ENCODE data around the gene MINDY4.
A peak's percentile ranks its signal among the peaks of the same experiment; 100 is the strongest.

Gene MINDY4

DNA sequence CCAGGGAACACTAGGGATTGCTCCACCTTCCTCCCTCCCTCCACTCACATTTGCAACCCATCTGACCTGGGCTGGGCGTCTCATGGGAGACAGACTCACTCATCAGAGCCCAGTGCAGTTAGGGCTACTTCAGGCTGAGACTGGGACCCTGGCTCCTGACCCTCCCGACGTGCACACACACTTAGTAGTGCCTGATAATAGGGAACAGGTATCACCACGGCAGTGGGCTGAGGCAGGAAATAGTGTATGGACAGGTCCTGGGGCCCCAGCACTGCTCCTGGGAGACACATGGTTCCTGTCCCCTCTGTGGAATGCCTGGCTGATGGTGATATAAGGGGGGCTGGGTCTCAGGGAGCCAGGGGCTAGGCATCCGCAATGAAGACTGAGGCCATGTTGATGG is 154.7 kb downstream of the MINDY4 start:
- TF ChIP-seq, protein P1, sequence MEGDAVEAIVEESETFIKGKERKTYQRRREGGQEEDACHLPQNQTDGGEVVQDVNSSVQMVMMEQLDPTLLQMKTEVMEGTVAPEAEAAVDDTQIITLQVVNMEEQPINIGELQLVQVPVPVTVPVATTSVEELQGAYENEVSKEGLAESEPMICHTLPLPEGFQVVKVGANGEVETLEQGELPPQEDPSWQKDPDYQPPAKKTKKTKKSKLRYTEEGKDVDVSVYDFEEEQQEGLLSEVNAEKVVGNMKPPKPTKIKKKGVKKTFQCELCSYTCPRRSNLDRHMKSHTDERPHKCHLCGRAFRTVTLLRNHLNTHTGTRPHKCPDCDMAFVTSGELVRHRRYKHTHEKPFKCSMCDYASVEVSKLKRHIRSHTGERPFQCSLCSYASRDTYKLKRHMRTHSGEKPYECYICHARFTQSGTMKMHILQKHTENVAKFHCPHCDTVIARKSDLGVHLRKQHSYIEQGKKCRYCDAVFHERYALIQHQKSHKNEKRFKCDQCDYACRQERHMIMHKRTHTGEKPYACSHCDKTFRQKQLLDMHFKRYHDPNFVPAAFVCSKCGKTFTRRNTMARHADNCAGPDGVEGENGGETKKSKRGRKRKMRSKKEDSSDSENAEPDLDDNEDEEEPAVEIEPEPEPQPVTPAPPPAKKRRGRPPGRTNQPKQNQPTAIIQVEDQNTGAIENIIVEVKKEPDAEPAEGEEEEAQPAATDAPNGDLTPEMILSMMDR (IDR thresholded peaks at IDR 0.05; ENCODE audit: unreplicated experiment in 3 of 3): no peak
- no peaks in the 10 kb centered on the region for H3K36me3 Mint-ChIP-seq (ENCODE audit: low read depth)
- H3K4me1 Mint-ChIP-seq: peaks cover 17% of the 10 kb centered on the region
- no peak overlapping the region for H3K4me3 Mint-ChIP-seq
- H3K27me3 Mint-ChIP-seq (ENCODE audit: low read depth): no peaks in the 10 kb centered on the region
- H3K9me3 Mint-ChIP-seq: peaks cover 3% of the 10 kb centered on the region
- H3K27ac Mint-ChIP-seq: no peak overlapping the region

DNA sequence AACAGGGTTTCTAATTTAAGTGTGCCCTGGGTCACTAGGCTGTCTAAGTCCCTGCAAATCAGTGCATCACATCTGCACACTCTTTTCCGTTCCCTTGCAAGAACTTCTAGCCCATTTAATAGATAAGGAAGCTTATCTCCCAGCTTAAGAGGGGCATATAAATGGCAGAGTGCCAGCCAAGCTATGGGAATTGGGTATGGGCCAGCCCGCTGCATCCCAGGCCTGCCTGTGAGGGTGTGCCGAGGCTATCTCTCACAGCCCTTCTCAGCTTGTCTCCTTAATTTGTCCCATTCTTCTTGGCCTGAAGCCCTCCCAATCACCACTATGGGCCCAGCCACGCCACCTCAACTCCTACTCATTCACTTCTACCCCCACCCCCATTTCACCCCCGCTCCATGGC is 155.1 kb downstream of the MINDY4 start:
- Mint-ChIP-seq H3K27ac (no peak overlapping the region), H3K27me3 (ENCODE audit: low read depth) (peaks cover 1% of the 10 kb centered on the region), H3K9me3 (peaks cover 3% of the 10 kb centered on the region), H3K36me3 (ENCODE audit: low read depth) (no peaks in the 10 kb centered on the region), H3K4me3 (no peak overlapping the region), H3K4me1 (peaks cover 17% of the 10 kb centered on the region)
- TF ChIP-seq, protein P1 (IDR thresholded peaks at IDR 0.05; ENCODE audit: unreplicated experiment in 3 of 3): no peak

GRCh38 chr7:30927040-30927439 is 155.8 kb downstream of the MINDY4 start:
- Mint-ChIP-seq H3K27ac (no peak overlapping the region), H3K9me3 (peaks cover 3% of the 10 kb centered on the region), H3K4me1 (peaks cover 23% of the 10 kb centered on the region)

GRCh38 chr7:30927559-30927958 is 156.3 kb downstream of the MINDY4 start:
- TF ChIP-seq, protein P1 (IDR thresholded peaks at IDR 0.05; ENCODE audit: unreplicated experiment in 3 of 3): no peak
- H3K27ac Mint-ChIP-seq: no peak overlapping the region
- peaks cover 3% of the 10 kb centered on the region for H3K9me3 Mint-ChIP-seq
- H3K4me1 Mint-ChIP-seq: peaks cover 29% of the 10 kb centered on the region
- no peaks in the 10 kb centered on the region for H3K36me3 Mint-ChIP-seq (ENCODE audit: low read depth)
- H3K4me3 Mint-ChIP-seq: no peak overlapping the region
- peaks cover 3% of the 10 kb centered on the region for H3K27me3 Mint-ChIP-seq (ENCODE audit: low read depth)

More at GRCh38 chr7:30927040-30927439, 155.8 kb downstream of the MINDY4 start:
- no peak overlapping the region for H3K4me3 Mint-ChIP-seq
- no peaks in the 10 kb centered on the region for H3K36me3 Mint-ChIP-seq (ENCODE audit: low read depth)
- TF ChIP-seq, protein P1 (IDR thresholded peaks at IDR 0.05; ENCODE audit: unreplicated experiment in 3 of 3): no peak
- H3K27me3 Mint-ChIP-seq (ENCODE audit: low read depth): peaks cover 3% of the 10 kb centered on the region

- Mint-ChIP-seq H3K36me3 (ENCODE audit: low read depth) (no peaks in the 10 kb centered on the region), H3K4me1 (peaks cover 30% of the 10 kb centered on the region), H3K27ac (no peak overlapping the region), H3K27me3 (ENCODE audit: low read depth) (peaks cover 3% of the 10 kb centered on the region), H3K9me3 (peaks cover 3% of the 10 kb centered on the region), H3K4me3 (no peak overlapping the region)
- TF ChIP-seq, protein P1 (IDR thresholded peaks at IDR 0.05; ENCODE audit: unreplicated experiment in 3 of 3): no peak
Measured at GRCh38 chr7:30928254-30928872, 157.1 kb downstream of the MINDY4 start.

- H3K4me1 Mint-ChIP-seq: peaks cover 36% of the 10 kb centered on the region
- peaks cover 9% of the 10 kb centered on the region for H3K27me3 Mint-ChIP-seq (ENCODE audit: low read depth)
- TF ChIP-seq, protein P1 (IDR thresholded peaks at IDR 0.05; ENCODE audit: unreplicated experiment in 3 of 3): no peak
- H3K4me3 Mint-ChIP-seq: no peak overlapping the region
- H3K27ac Mint-ChIP-seq: peak overlapping the region in 1 of 3 experiments; percentile 75
- H3K36me3 Mint-ChIP-seq (ENCODE audit: low read depth): no peaks in the 10 kb centered on the region
- H3K9me3 Mint-ChIP-seq: peaks cover 3% of the 10 kb centered on the region
Measured at GRCh38 chr7:30929686-30930085, 158.5 kb downstream of the MINDY4 start.

Data from nephron (organoid).